ENCODE measurements around the gene CELA2A.

DNA sequence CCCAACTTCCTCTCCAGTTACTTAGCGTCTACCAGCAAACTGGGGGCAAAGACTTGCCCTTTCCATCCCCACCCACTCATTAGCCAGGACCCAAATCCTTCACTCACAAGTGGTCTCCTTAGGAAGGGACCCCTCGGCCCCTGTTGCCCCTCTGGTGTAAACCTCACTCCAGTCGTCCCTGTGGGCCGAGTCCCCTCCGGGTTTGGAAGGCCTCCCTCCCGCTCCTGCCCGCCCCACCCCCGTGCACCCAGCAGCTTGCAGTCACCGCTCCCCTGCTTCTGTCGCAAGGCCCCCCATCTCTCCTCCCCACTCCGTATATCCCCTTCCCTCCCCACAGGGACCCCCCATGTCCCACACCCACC is 45.7 kb upstream of the CELA2A start:
- no peak for TF ChIP-seq GATA2 (IDR thresholded peaks at IDR 0.05; ENCODE audit: low read depth, low read length)
- TF ChIP-seq GATA3 (IDR thresholded peaks at IDR 0.05; ENCODE audit: low read depth, low read length) = no peak
